Endothelial cell of umbilical vein (primary cell): ENCODE measurements around the gene ADARB2. TPM values are rescaled to one million over a fixed set of nuclear protein-coding genes. Genes with fewer than 3 reads are reported as not detected.

Experiments
- BruUV-seq: library from RNA; stranded (reverse); fragments of 400-500 nt; replicated peaks from 2 replicates; lab custom pipeline; 2021; lab: Mats Ljungman, UMichigan
- CTCF ChIA-PET: fragments of 300-600, 350-600 bp; sonication (Branson Sonifier 250); formaldehyde crosslinking; loops from one replicate; lab custom pipeline; 2021; ENCODE audit warnings: antibody characterized with exemption, inconsistent platforms; lab: Charles Lee
- POLR2A ChIA-PET: fragments of 300-600, 350-600 bp; sonication (Branson Sonifier 250); formaldehyde crosslinking; loops from one replicate; lab custom pipeline; 2021; ENCODE audit warnings: antibody characterized with exemption, inconsistent platforms; lab: Charles Lee
- DNase-seq: peaks from one replicate; pipeline ENCODE4 v3.0.0-alpha.2; 2011; ENCODE audit warnings: low read depth, low spot score
- FAIRE-seq: peaks from 2 replicates; lab custom pipeline; 2011; peaks lifted over from hg19 to GRCh38; lab: Jason Lieb, UNC
- H2AFZ ChIP-seq: 2 replicates; pipeline ENCODE4 v1.6.0; 2012; ENCODE audit warnings: low read depth, low read length, control low read depth, inconsistent platforms
- H3K27ac ChIP-seq: 2 replicates; pipeline ENCODE4 v1.5.1; 2011; ENCODE audit warnings: low read depth, mild to moderate bottlenecking, control low read depth, low read length, moderate library complexity; ENCODE audit not compliant: insufficient read depth
- H3K27me3 ChIP-seq, 2 experiments: 2 replicates each; pipeline versions ENCODE4 v1.6.0 to v1.6.1; 2011; ENCODE audit warnings: low read length in 2 of 2, mixed read lengths in 1 of 2; ENCODE audit not compliant: control insufficient read depth in 2 of 2, insufficient read depth in 2 of 2
- H3K36me3 ChIP-seq, 2 experiments: 2 replicates in 1 of 2; 3 replicates in 1 of 2; pipeline ENCODE4 v1.5.1; 2011; ENCODE audit warnings: low read length in 2 of 2, mild to moderate bottlenecking in 1 of 2, moderate library complexity in 1 of 2; ENCODE audit not compliant: control insufficient read depth in 2 of 2, insufficient read depth in 2 of 2; ENCODE audit errors: extremely low read depth in 1 of 2
- H3K4me1 ChIP-seq: 3 replicates; pipeline ENCODE4 v1.5.1; 2011; ENCODE audit warnings: mild to moderate bottlenecking, low read length; ENCODE audit not compliant: control insufficient read depth, insufficient read depth; ENCODE audit errors: extremely low read depth
- H3K4me2 ChIP-seq: 2 replicates; pipeline ENCODE4 v1.6.1; 2011; ENCODE audit warnings: low read length, control low read depth, mixed read lengths; ENCODE audit not compliant: insufficient read depth
- H3K4me3 ChIP-seq, 3 experiments: fragments of 200-600 bp in 1 of 3; sonication (generic), shearing (Covaris generic) in 1 of 3; replicated peaks in 1 of 3; 2 replicates each; pipeline ENCODE4 v1.5.1; 2011 to 2016; ENCODE audit warnings: control low read depth in 3 of 3, low read length in 3 of 3, mild to moderate bottlenecking in 2 of 3, inconsistent platforms in 1 of 3, low read depth in 1 of 3, moderate library complexity in 1 of 3; ENCODE audit not compliant: insufficient read depth in 1 of 3
- H3K79me2 ChIP-seq: 2 replicates; pipeline ENCODE4 v1.6.0; 2012; ENCODE audit warnings: low read length, inconsistent platforms; ENCODE audit not compliant: control insufficient read depth, insufficient read depth
- H3K9ac ChIP-seq: replicated peaks from 2 replicates; pipeline ENCODE3; 2011; ENCODE audit warnings: low read length, control low read depth; ENCODE audit not compliant: insufficient read depth; ENCODE audit errors: extremely low read depth
- H3K9me1 ChIP-seq: replicated peaks from 3 replicates; pipeline ENCODE4 v1.6.0; 2011; ENCODE audit warnings: mild to moderate bottlenecking, low read length; ENCODE audit not compliant: control insufficient read depth, insufficient read depth; ENCODE audit errors: extremely low read depth
- H3K9me3 ChIP-seq: replicated peaks from 2 replicates; pipeline ENCODE4 v1.5.1; 2012; ENCODE audit warnings: low read length, inconsistent platforms; ENCODE audit not compliant: control insufficient read depth, insufficient read depth
- H4K20me1 ChIP-seq: replicated peaks from 2 replicates; pipeline ENCODE3; 2011; ENCODE audit warnings: mild to moderate bottlenecking, low read length; ENCODE audit not compliant: control insufficient read depth, insufficient read depth; ENCODE audit errors: extremely low read depth
- CTCF ChIP-seq, 2 donors: IDR thresholded peaks; 1 replicate in 1 of 2; 2 replicates in 1 of 2; pipeline ENCODE4 v1.5.1; 2011; ENCODE audit warnings: low read length in 2 of 2, mild to moderate bottlenecking in 2 of 2, moderate library complexity in 2 of 2, control low read depth in 1 of 2, inconsistent platforms in 1 of 2, low read depth in 1 of 2; ENCODE audit not compliant: insufficient read depth in 1 of 2; ENCODE audit errors: extremely low read depth in 1 of 2
- EZH2 ChIP-seq: IDR thresholded peaks from 2 replicates; pipeline ENCODE4 v1.6.1; 2012; ENCODE audit warnings: borderline replicate concordance, low read depth, mild to moderate bottlenecking, moderate library complexity, low read length, inconsistent platforms; ENCODE audit not compliant: severe bottlenecking
- FOS ChIP-seq: IDR thresholded peaks from 2 replicates; pipeline ENCODE4 v1.6.1; 2011; ENCODE audit warnings: mild to moderate bottlenecking, low read length, moderate library complexity, borderline replicate concordance; ENCODE audit not compliant: insufficient read depth
- GATA2 ChIP-seq: IDR thresholded peaks from 2 replicates; pipeline ENCODE4 v1.7.0; 2011; ENCODE audit warnings: low read depth, mild to moderate bottlenecking, moderate library complexity, mixed read lengths, low read length; ENCODE audit not compliant: insufficient read length, insufficient read depth
- JUN ChIP-seq: IDR thresholded peaks from 2 replicates; pipeline ENCODE4 v1.6.1; 2011; ENCODE audit warnings: borderline replicate concordance, low read depth; ENCODE audit not compliant: insufficient read length, insufficient read depth
- MYC ChIP-seq: IDR thresholded peaks from one replicate; pipeline ENCODE4 v1.6.1; 2011; ENCODE audit warnings: mild to moderate bottlenecking, low read depth, low read length
- POLR2A ChIP-seq: IDR thresholded peaks from 2 replicates; pipeline ENCODE4 v1.6.1; 2012; ENCODE audit warnings: low read depth, mild to moderate bottlenecking, control low read depth, low read length
- POLR2AphosphoS5 ChIP-seq: IDR thresholded peaks from 2 replicates; pipeline ENCODE4 v1.6.1; 2012; ENCODE audit warnings: low read depth, mild to moderate bottlenecking, control low read depth, low read length, moderate library complexity; ENCODE audit not compliant: insufficient read depth
- dilution Hi-C: fragments of 300-500 bp; cut with MboI; formaldehyde crosslinking; loops from one replicate; pipeline ENCODE4 v1.15.0; 2019; ENCODE audit warnings: low sequenced_read_pairs; ENCODE audit not compliant: extremely low pct_ligation_motif_present
- intact Hi-C: fragments of 100-400 bp; cut with micrococcal nuclease; formaldehyde crosslinking; loops from one replicate; pipeline ENCODE4 v1.10.0; 2022
- polyA plus RNA-seq, 4 experiments: library from polyadenylated mRNA; depleted of rRNA in 3 of 4; stranded (reverse) in 3 of 4; unstranded in 1 of 4; fragments of >200 nt; gene quantifications; 2 replicates each; pipeline versions ENCODE4 v1.2.1 to v1.2.3, GENCODE V29; 2011 to 2012; ENCODE audit warnings: missing spikeins in 1 of 4
- total RNA-seq: library from RNA; stranded (reverse); gene quantifications from 2 replicates; pipeline ENCODE4 v1.2.3, GENCODE V29; 2021

The ADARB2 gene
- total and polyA plus RNA-seq, 2 donors (not counting 3 experiments of a cell fraction or from before 2014, with no cell fraction given), result not detected

- CTCF ChIA-PET, result no interaction called here
- TF ChIP-seq JUN (no peak), POLR2A (no peak), GATA2 (no peak), POLR2AphosphoS5 (no peak), EZH2 (no peak), CTCF (IDR thresholded peaks at IDR 0.05; ENCODE audit: extremely low read depth in 1 of 2, insufficient read depth in 1 of 2, low read depth in 1 of 2, low read length in 2 of 2) (no peak), FOS (no peak), MYC (no peak)
- BruUV-seq, result no TSS peak
Observed at GRCh38 chr10:1377231-1377630, 360.1 kb downstream of the ADARB2 start.

More at GRCh38 chr10:1377231-1377630, 360.1 kb downstream of the ADARB2 start:
- no peak for FAIRE-seq
- H4K20me1 ChIP-seq, result no peaks in the 10 kb centered on the region
- H3K79me2 ChIP-seq, result no peaks in the 10 kb centered on the region
- H3K4me1 ChIP-seq, result no peaks in the 10 kb centered on the region
- H3K4me2 ChIP-seq, result no peak overlapping the region
- no peak overlapping the region for H2AFZ ChIP-seq
- no peak overlapping the region for H3K9ac ChIP-seq
- no peak for DNase-seq
- POLR2A ChIA-PET, result no interaction called here
- dilution Hi-C loops, result no loop called here
- no peaks in the 10 kb centered on the region for H3K9me1 ChIP-seq
- H3K27me3 ChIP-seq, result no peaks in the 10 kb centered on the region
- no peaks in the 10 kb centered on the region for H3K36me3 ChIP-seq
- H3K4me3 ChIP-seq, result no peak overlapping the region
- peaks cover 2% of the 10 kb centered on the region for H3K9me3 ChIP-seq
- intact Hi-C loops, result no loop called here
- no peak overlapping the region for H3K27ac ChIP-seq
